HG03108 (cell line): ENCODE measurements around the gene USP9X.
"Not testable (repeated sequence)": the region's sequence is repeated elsewhere in the genome, so short reads cannot be mapped to it uniquely, and the experiment has no call there.

Experiments
- ATAC-seq: cut with Tn5 transposase; IDR thresholded peaks from one replicate; pipeline ENCODE4 v1.9.1; 2021; ENCODE audit warnings: moderate library complexity; ENCODE audit not compliant: unreplicated experiment

USP9X gene

DNA sequence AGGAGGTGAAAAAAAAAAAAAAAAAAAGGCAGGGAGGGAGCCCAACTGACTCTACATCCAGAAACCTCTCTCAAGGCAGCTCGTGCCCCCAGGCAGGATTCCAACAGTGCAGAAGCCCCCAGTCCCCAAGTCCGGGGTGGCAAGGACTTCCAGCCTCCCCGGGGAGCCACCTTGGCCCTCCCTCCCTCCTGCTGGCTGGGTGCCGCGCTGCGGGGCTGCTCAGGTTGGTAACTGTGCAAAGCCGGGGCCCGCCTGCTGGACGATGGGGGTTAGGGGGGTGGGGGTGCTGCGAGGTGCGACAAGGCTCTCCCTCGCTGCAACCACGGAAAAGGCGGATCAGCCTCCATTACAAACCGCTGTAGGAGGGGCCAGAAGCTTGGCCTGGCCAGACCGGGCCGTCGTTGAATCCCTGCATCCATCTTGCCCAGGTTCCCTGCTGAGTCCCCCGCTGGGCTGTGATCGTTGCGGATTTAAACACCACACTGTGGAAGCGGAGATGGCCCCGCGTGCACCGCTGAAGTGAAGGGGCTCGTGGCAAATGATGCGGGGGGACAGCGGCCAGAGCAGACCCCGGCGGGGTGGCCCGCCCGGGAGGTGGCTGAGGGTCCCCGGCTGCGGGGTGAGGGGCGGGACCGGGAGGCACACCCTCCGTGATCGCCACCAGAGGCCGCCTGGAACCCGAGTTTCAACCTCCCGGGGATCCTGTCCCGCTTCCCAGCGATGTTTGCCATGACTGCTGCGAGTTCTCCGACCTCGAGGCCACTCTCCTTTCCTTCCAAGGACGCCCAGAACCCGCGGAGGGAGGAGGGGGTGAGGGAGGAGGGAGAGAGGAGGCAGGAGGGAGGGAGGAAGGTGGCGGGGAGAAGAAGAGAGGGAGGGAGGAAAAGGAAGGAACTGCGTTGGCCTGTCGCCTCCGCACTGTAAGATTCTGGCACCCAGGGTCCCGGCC lies 190.7 kb downstream of the USP9X start:
- no peak for ATAC-seq

GRCh38 chrX:41276661-41277506 lies 191.6 kb downstream of the USP9X start:
- no peak for ATAC-seq

GRCh38 chrX:41282307-41282706 lies 197.1 kb downstream of the USP9X start:
- not testable (repeated sequence) for ATAC-seq

DNA sequence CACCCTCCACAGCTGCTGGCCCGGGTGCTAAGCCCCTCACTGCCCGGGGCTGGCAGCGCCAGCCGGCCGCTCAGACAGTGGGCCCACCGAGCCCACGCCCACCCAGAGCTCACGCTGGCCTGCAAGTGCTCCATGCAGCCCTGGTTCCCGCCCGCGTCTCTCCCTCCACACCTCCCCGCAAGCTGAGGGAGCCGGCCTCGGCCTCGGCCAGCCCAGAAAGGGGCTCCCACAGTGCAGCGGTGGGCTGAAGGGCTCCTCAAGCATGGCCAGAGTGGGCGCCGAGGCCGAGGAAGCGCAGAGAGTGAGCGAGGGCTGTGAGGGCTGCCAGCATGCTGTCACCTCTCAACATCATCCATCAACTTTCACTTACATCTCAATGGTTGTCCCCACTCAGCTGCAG lies 200.7 kb downstream of the USP9X start:
- ATAC-seq = not testable (repeated sequence)
